Fibroblast of peridontal ligament (primary cell): ENCODE measurements around the gene IWS1.
"Not testable (repeated sequence)": the region's sequence is repeated elsewhere in the genome, so short reads cannot be mapped to it uniquely, and the experiment has no call there.

Experiments used
- DNase-seq: peaks from one replicate; pipeline ENCODE4 v3.0.0-alpha.2; 2010; ENCODE audit errors: extremely low read depth

The IWS1 gene

GRCh38 chr2:127560931-127561280 lies 34.6 kb upstream of the IWS1 start:
- DNase-seq, result peak; percentile 68

- DNase-seq, result no peak
Observed at GRCh38 chr2:127560201-127560930, 34.1 kb upstream of the IWS1 start.

- no peak for DNase-seq
Observed at GRCh38 chr2:127559454-127559853, 33.2 kb upstream of the IWS1 start.

GRCh38 chr2:127558911-127559310 lies 32.6 kb upstream of the IWS1 start:
- no peak for DNase-seq

DNA sequence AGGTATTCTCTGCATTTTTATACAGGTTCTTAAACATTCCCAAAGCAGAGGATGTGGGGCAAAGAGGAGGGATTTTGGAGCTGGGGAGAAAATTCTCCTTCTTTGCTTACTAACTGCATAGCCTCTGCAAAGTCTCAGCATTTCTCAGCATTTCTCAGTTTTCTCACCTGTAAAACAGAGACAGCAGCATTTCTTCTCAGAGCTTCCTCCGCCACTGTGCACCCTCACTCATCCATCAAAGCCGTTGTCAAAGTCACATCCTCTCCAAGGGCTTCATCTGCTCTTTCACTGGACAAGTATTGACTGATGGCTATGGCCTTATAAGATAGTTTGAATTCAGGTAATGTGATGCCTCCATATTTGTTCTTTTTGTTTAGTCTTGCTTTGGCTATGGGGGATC lies 26.6 kb upstream of the IWS1 start:
- no peak for DNase-seq

DNA sequence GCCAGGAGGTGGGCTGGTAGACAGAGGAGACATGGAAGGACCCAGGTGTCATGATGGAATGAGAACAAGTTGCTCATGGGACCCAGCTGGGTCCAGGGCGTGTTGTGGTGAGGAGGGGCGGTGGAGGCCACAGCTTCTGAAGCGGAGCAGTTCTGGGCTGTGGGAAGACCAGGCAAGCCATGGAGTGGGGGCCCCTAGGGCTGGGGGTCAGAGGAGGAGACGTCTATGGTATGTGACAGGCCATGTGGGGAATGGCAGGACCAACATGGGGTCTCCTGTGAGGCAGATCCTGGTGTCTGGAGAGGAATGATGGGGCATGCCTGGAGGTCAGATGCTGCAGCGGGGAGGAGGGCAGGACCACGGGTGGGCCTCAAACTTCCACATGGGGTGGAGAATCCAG lies 26.0 kb upstream of the IWS1 start:
- DNase-seq, result no peak

- no peak for DNase-seq
Observed at GRCh38 chr2:127551221-127551930, 25.1 kb upstream of the IWS1 start.

- DNase-seq, result no peak
Observed at GRCh38 chr2:127546797-127547196, 20.5 kb upstream of the IWS1 start.

GRCh38 chr2:127545796-127546195 lies 19.5 kb upstream of the IWS1 start:
- DNase-seq, result no peak

- no peak for DNase-seq
Observed at GRCh38 chr2:127545189-127545588, 18.9 kb upstream of the IWS1 start.

- DNase-seq, result not testable (repeated sequence)
Observed at GRCh38 chr2:127543013-127543501, 16.8 kb upstream of the IWS1 start.

DNA sequence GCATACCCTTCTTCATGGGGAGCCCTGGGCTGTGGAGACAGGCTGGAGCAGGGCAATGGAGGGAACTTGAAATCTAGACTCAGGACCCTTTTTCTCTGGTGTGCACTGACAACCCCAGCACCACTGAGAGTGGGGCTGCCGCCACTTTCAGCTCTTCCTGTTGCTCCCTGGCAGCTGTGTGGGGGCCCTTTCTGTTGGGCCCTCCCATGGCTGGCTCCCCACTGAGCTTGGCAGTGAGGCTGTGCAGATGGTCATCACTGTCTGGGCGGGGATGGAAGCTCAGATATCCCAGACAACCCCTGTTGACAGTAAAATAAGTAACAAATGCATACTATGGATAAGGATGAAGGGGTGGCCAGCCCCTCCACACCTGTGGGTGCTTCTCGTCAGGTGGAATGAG lies 15.9 kb upstream of the IWS1 start:
- no peak for DNase-seq

- no peak for DNase-seq
Observed at GRCh38 chr2:127541809-127542208, 15.5 kb upstream of the IWS1 start.

GRCh38 chr2:127537644-127538043 lies 11.4 kb upstream of the IWS1 start:
- no peak for DNase-seq

DNA sequence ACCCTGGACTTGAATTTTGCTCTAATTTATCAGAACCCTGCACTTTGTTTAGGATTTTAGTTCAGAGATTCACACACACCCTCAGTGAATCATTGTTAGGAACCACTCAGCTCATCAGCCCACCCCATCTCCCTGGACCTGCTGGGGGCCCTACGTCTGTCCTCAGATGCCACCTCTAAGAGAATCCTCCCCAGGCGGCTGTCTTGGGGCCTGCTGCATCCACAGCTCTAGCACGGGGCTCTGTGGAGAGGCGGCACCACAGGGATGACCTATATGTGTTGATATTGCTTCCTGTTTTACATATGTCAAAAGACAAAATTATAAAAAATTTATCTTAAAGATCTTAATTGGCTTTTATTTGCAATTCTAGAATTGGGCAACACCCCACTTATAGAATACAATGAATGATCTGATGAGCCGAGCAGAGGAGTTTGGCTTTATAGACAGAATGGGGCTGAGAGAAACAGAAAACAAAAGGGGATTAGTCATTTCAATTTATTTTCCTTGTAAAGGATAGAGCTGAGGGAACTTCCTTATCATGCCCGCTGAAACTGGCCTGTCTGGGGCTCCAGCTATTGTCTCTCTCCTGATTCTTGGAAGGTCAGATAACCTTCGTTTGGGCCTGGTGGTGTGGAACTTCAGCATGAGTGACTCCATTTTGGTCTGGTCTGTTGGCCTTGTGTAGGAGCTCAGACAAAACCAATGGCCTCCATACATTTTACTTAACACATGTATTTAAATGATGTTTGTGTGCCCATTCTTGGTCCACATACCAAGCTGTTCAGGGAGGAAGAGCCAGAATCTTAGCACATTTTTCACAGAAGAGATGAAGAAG lies 10.6 kb upstream of the IWS1 start:
- no peak for DNase-seq

GRCh38 chr2:127535918-127536317 lies 9.6 kb upstream of the IWS1 start:
- no peak for DNase-seq

- no peak for DNase-seq
Observed at GRCh38 chr2:127535422-127535901, 9.2 kb upstream of the IWS1 start, which contains the start of gene MYO7B. TSS of gene MYO7B (plus strand) at chr2:127535683. CDS start at chr2:127559723, 24,040 bp downstream.

GRCh38 chr2:127532296-127532695 lies 6.0 kb upstream of the IWS1 start:
- no peak for DNase-seq

GRCh38 chr2:127531221-127531648 lies 4.9 kb upstream of the IWS1 start:
- DNase-seq, result no peak

- no peak for DNase-seq
Observed at GRCh38 chr2:127530245-127531140, 4.2 kb upstream of the IWS1 start.

DNA sequence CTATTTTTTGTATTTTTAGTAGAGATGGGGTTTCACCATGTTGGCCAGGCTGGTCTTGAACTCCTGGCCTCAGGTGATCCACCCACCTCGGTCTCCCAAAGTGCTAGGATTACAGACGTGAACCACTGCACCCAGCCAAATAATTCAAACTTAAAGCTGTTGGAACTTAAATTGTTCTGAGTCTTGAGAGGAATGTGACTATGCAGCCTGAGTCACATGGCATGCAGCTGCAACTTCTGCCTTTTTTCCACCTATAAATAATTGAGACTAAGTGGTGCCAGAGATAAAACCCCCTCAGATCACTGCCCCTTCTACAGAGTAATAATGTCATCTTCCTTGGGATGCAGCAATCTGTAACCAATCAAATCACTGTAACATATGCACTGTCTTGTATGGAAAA lies 3.1 kb upstream of the IWS1 start:
- not testable (repeated sequence) for DNase-seq
